IPS-15b (cell line): ENCODE results near the gene ORC2.
"Not testable (repeated sequence)": the region's sequence is repeated elsewhere in the genome, so short reads cannot be mapped to it uniquely, and the experiment has no call there.

ENCODE experiments used
- H3K27me3 ChIP-seq: one replicate; pipeline ENCODE4 v1.6.1; 2013; ENCODE audit warnings: low read length; ENCODE audit not compliant: control insufficient read depth, insufficient read depth
- H3K36me3 ChIP-seq: one replicate; pipeline ENCODE4 v1.6.1; 2013; ENCODE audit warnings: low read length; ENCODE audit not compliant: control insufficient read depth, insufficient read depth
- H3K4me1 ChIP-seq: one replicate; pipeline ENCODE4 v1.6.1; 2013; ENCODE audit warnings: mild to moderate bottlenecking, low read length; ENCODE audit not compliant: control insufficient read depth, insufficient read depth
- H3K4me3 ChIP-seq: one replicate; pipeline ENCODE4 v1.5.1; 2013; ENCODE audit warnings: low read depth, low read length
- H3K9ac ChIP-seq: one replicate; pipeline ENCODE4 v1.6.1; 2013; ENCODE audit warnings: low read depth, mild to moderate bottlenecking, low read length
- H3K9me3 ChIP-seq: one replicate; pipeline ENCODE4 v1.6.1; 2013; ENCODE audit warnings: mild to moderate bottlenecking, low read length; ENCODE audit not compliant: control insufficient read depth, insufficient read depth

The ORC2 gene

DNA sequence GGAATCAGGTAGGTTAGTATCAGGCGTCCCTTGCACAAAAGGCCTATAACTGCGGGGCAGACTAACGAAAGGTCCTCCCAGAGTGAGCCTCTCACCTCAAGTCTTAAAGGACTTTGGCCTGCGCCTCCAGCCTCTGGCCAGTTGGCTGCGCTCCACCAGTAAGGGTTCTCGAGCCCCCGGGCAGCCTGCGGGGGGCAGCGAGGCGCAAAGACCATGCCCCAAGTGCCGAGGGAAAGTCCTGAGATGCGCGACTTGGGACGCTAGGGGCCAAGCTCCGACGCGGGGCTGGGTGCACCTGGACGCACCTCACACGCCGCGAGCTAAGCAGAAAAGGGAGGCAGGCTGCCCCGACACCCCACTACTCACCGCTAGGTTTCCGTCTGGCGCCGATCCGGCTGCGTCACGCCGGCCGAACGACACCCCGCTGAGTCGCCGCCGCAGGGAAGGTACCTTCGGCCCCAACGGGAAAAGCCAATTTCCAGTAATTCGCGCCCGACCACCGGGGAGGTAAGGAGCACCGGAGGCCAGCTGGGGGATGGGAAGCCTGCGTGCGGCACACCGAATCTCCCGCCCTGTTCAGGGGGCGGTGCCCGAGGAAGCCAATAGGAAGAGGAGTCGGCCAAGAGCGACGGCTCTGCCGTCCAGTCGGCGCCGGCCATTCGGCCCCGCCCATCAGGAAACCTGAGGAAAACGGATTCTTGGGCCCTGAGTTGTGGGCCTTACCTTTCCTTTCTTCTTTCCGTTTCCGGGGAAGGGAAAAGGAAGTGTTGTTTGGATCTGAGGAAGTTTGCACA lies at the start of gene ORC2:
TSS of gene ORC2 (minus strand) at position 537 of the 794 bp plus-strand sequence. CDS start 5,537 bp downstream, outside the sequence.
- Histone ChIP-seq H3K36me3 (no peaks in the 10 kb centered on the region), H3K4me3 (peak within 1 kb of the TSS; percentile 94), H3K9me3 (no peaks in the 10 kb centered on the region), H3K9ac (peak within 1 kb of the TSS; percentile 97), H3K4me1 (peaks cover 2% of the 10 kb centered on the region), H3K27me3 (no peaks in the 10 kb centered on the region)

DNA sequence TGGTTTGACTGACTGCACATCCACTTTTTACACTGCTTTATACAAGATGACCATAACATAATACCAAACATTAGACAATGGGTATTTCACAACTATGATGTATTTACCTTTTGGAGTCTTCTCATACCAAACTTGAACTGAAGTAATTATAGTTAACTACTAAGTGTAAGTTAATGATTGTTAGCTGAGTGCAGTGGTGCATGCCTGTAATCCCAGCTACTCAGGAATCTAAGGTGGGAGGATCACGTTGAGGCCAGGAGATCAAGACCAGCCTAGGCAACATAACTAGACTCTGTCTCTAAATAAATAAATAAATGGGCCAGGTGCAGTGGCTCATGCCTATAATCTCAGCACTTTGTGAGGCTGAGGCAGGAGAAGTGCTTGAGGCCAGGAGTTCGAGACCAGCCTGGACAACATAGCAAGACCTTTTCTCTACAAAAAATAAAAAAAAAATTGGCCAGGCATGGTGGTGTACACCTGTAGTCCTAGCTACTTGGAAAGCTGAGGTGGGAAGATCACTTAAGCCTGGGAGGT lies 44.9 kb upstream of the ORC2 start:
- no peak overlapping the region for H3K9ac ChIP-seq
- H3K27me3 ChIP-seq = no peaks in the 10 kb centered on the region
- no peak overlapping the region for H3K4me3 ChIP-seq
- H3K9me3 ChIP-seq = no peaks in the 10 kb centered on the region
- no peaks in the 10 kb centered on the region for H3K36me3 ChIP-seq
- no peaks in the 10 kb centered on the region for H3K4me1 ChIP-seq

DNA sequence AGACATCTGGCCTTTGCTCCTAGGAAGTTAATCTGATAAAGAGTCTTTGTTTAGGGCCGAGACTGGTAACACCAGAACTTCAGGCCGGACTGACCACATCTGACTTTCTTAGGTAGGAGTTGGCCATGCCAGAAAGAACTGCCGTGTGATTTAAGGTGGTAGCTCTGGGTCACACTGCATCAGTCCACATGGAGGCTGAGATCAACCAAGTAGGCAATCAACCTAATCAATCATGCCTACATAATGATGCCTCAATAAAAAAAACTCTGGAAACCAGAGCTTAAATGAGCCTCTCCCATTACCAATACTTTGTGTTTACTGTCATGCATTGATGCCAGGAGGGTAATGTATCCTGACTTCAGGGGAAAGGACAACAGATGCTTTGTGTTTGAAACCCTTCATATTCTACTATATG lies 44.1 kb upstream of the ORC2 start:
- no peak overlapping the region for H3K4me3 ChIP-seq
- no peaks in the 10 kb centered on the region for H3K9me3 ChIP-seq
- H3K27me3 ChIP-seq = no peaks in the 10 kb centered on the region
- H3K9ac ChIP-seq = no peak overlapping the region
- H3K36me3 ChIP-seq = no peaks in the 10 kb centered on the region
- no peaks in the 10 kb centered on the region for H3K4me1 ChIP-seq

- H3K27me3 ChIP-seq = no peaks in the 10 kb centered on the region
- H3K4me1 ChIP-seq = no peaks in the 10 kb centered on the region
- no peak overlapping the region for H3K4me3 ChIP-seq
- no peaks in the 10 kb centered on the region for H3K36me3 ChIP-seq
- no peak overlapping the region for H3K9ac ChIP-seq
- no peaks in the 10 kb centered on the region for H3K9me3 ChIP-seq
Observed at GRCh38 chr2:201006704-201007103, 43.2 kb upstream of the ORC2 start.

DNA sequence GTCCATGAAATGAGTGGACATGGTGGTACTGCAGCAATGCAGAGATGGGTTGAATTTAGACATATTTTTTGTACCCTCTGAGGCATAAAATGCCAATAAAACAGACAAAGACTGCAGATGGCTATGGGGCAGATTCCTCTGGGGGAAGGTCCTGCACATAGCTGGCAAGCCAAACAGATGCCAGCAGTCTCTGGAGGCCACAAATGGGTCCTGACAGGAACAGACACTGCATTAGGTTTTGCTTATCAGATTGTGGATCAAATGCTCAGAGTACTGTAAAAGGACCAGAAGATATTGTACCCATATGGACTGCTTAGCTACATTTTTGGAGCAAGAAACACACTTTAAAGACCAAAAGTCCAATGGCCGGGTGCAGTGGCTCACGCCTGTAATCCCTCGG lies 40.9 kb upstream of the ORC2 start:
- H3K9ac ChIP-seq = no peak overlapping the region
- H3K4me1 ChIP-seq = no peaks in the 10 kb centered on the region
- no peaks in the 10 kb centered on the region for H3K36me3 ChIP-seq
- no peak overlapping the region for H3K4me3 ChIP-seq
- no peaks in the 10 kb centered on the region for H3K27me3 ChIP-seq
- no peaks in the 10 kb centered on the region for H3K9me3 ChIP-seq

DNA sequence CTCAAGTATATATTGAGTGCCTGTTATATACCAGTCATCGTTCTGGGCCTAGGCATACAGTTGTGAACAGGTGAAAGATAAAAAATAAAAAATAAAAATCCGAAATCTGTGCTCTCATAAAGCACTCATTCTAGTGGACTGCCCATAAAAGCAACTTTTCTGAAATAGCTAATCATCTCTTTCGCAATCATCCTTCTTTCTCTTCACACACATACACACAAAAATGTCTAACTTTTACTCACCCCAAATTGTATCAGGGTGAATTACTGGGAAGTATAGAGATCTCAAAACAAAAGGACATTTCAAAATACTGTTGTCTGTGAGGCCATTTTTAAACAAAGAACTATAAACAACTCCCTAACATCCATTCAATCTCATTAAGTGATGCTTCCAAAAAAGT lies 29.6 kb upstream of the ORC2 start:
- Histone ChIP-seq H3K9ac (no peak overlapping the region), H3K36me3 (no peaks in the 10 kb centered on the region)

DNA sequence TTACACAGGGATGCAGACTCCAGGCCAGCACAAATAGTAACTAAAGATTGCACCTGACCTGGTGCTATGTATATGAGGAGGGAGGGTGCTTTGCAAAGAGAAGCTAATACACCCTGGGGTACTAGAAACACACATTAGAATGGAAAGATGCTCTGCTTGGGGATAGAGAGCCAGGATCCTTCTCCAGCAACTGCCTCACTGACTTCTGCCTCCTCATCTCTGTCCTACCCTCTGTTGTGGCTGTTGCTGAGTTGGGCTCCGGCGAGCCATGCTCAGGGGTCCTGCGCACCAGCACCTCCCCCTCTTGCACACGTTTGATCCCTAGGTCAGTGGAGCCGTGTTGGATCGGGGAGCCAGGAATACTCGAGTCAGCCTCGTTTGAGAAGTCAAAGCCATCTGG lies 23.7 kb upstream of the ORC2 start:
- H3K36me3 ChIP-seq = no peaks in the 10 kb centered on the region
- no peak overlapping the region for H3K4me3 ChIP-seq
- no peaks in the 10 kb centered on the region for H3K9me3 ChIP-seq
- peaks cover 7% of the 10 kb centered on the region for H3K4me1 ChIP-seq
- no peak overlapping the region for H3K9ac ChIP-seq
- H3K27me3 ChIP-seq = no peaks in the 10 kb centered on the region

More for the DNA sequence above, 29.6 kb upstream of the ORC2 start:
- H3K4me3 ChIP-seq = no peak overlapping the region
- no peaks in the 10 kb centered on the region for H3K9me3 ChIP-seq
- H3K27me3 ChIP-seq = no peaks in the 10 kb centered on the region
- no peaks in the 10 kb centered on the region for H3K4me1 ChIP-seq

DNA sequence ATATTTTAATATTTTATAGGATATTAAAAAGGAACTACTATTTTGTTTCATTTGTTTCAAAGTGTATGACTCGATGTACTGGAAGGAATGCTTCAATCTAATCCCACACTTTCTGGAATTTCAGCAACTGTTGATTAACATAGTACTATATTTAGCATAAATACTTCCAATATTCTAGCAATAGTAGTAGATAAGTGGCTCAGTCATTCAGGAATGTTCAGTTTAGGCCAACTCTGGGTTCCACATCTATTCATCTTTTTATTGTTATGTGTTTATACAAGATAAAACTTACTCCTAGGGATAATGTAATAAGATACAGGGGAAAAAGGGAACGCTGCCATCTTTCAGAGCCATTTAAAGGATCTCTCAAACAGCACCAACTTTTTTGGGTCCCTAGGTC lies 22.3 kb upstream of the ORC2 start:
- H3K4me1 ChIP-seq = peaks cover 7% of the 10 kb centered on the region
- H3K36me3 ChIP-seq = no peaks in the 10 kb centered on the region

GRCh38 chr2:200976710-200977109 lies 13.2 kb upstream of the ORC2 start:
- no peaks in the 10 kb centered on the region for H3K36me3 ChIP-seq
- no peak overlapping the region for H3K4me3 ChIP-seq
- H3K9me3 ChIP-seq = no peaks in the 10 kb centered on the region
- no peak overlapping the region for H3K9ac ChIP-seq
- no peaks in the 10 kb centered on the region for H3K4me1 ChIP-seq
- no peaks in the 10 kb centered on the region for H3K27me3 ChIP-seq

More for the DNA sequence above, 22.3 kb upstream of the ORC2 start:
- Histone ChIP-seq H3K27me3 (no peaks in the 10 kb centered on the region), H3K4me3 (no peak overlapping the region), H3K9me3 (no peaks in the 10 kb centered on the region), H3K9ac (no peak overlapping the region)

DNA sequence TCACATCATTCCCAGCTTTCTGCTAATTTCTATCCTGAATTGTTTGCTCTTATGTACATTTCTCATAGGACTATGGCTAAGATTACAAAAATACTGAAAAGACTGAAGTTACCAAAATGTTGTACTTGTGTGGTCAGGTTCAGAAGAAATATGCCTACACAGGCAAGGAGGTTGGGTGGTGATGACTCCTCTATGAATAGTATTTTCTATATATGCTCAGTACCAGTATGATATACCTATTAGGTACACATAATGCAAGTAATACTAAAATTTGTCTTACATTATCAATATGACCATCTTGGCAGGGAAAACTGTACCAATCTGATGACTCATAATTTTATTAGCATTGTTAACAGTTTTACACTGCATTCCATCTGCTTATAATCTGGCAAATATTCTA lies 12.2 kb upstream of the ORC2 start:
- no peaks in the 10 kb centered on the region for H3K4me1 ChIP-seq
- H3K9ac ChIP-seq = no peak overlapping the region
- no peaks in the 10 kb centered on the region for H3K9me3 ChIP-seq
- no peaks in the 10 kb centered on the region for H3K27me3 ChIP-seq
- H3K36me3 ChIP-seq = no peaks in the 10 kb centered on the region
- H3K4me3 ChIP-seq = no peak overlapping the region

DNA sequence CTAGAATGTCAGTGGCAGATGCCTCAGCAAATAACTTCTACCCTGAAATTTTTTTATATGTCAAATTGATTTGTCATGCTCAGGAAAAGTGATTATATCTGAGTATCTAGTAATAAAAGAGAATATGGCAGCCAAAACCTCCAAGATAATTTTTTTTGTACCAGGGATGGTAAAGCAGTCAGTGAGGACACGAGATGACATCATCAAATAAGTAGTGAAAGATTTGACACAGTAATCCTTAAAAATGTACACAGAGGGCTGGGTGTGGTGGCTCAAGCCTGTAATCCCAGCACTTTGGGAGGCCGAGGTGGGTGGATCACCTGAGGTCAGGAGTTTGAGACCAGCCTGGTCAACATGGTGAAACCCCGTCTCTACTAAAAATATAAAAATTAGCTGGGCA lies 6.6 kb upstream of the ORC2 start:
- not testable (repeated sequence) for H3K9me3 ChIP-seq, H3K9ac ChIP-seq, H3K4me3 ChIP-seq, H3K27me3 ChIP-seq, H3K36me3 ChIP-seq, H3K4me1 ChIP-seq

DNA sequence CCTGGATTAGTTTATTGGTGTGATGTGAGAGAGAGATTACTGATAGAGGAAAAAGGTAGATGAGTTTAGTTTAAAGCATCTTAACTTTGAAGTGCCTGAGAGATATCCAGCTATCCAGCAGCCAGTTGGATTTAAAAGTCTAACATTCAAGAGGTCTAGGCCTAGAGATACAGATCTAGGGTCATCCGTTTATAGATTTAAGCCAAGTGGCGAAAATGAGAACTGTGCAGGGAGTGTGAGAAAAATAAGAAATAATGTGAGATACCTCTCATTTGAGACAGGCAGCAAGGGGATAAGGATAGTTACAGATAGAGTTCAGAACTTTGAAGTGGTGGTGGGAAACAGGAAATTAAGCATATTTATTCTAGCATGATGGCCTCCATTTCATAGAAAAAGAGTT lies 5.3 kb upstream of the ORC2 start:
- Histone ChIP-seq H3K27me3 (no peaks in the 10 kb centered on the region), H3K4me3 (no peak overlapping the region), H3K9ac (no peak overlapping the region), H3K9me3 (no peaks in the 10 kb centered on the region), H3K36me3 (no peaks in the 10 kb centered on the region), H3K4me1 (peaks cover 2% of the 10 kb centered on the region)
